PC-9 (cell line): ENCODE results near the gene RSPRY1. TPM values are rescaled to one million over a fixed set of nuclear protein-coding genes. Genes with fewer than 3 reads are reported as not detected.

Experiments
- BruUV-seq: library from RNA; stranded (reverse); fragments of 400-500 nt; replicated peaks from 2 replicates; lab custom pipeline; 2021; lab: Mats Ljungman, UMichigan
- CTCF ChIA-PET: fragments of 300-600 bp; sonication (Branson Sonifier 250); formaldehyde crosslinking; loops from one replicate; lab custom pipeline; 2022; ENCODE audit warnings: antibody characterized with exemption; lab: Charles Lee
- POLR2A ChIA-PET: fragments of 300-600 bp; sonication (Branson Sonifier 250); formaldehyde crosslinking; loops from one replicate; lab custom pipeline; 2022; ENCODE audit warnings: antibody characterized with exemption; ENCODE audit not compliant: unreplicated experiment; lab: Charles Lee
- DNase-seq, 2 experiments: peaks; one replicate each; pipeline versions ENCODE4 v3.0.0 to v3.0.0-alpha.2; 2015 to 2022; ENCODE audit warnings: mixed read lengths in 1 of 2
- H2AFZ ChIP-seq: fragments of 200-600 bp; sonication (generic); 2 replicates; pipeline ENCODE4 v1.8.1; 2017; ENCODE audit warnings: antibody characterized with exemption
- H3F3A ChIP-seq: fragments of 200-600 bp; sonication (generic); 2 replicates; pipeline ENCODE4 v1.8.1; 2017; ENCODE audit warnings: antibody characterized with exemption, mild to moderate bottlenecking, low read depth; ENCODE audit not compliant: insufficient read depth
- H3K27ac ChIP-seq: fragments of 200-600 bp; sonication (generic); 2 replicates; pipeline ENCODE4 v1.6.1; 2016; ENCODE audit warnings: mixed run types
- H3K27me3 ChIP-seq: fragments of 200-600 bp; sonication (generic); 2 replicates; pipeline ENCODE4 v1.6.1; 2016; ENCODE audit warnings: low read depth, mixed run types; ENCODE audit not compliant: insufficient read depth
- H3K36me3 ChIP-seq: fragments of 200-600 bp; sonication (generic); 2 replicates; pipeline ENCODE4 v1.6.1; 2016; ENCODE audit warnings: low read depth, mixed run types
- H3K4me1 ChIP-seq: fragments of 200-600 bp; sonication (generic); replicated peaks from 2 replicates; pipeline ENCODE4 v1.6.1; 2016; ENCODE audit warnings: mixed run types; ENCODE audit not compliant: insufficient read depth
- H3K4me2 ChIP-seq: fragments of 200-600 bp; sonication (generic); 2 replicates; pipeline ENCODE4 v1.6.1; 2017; ENCODE audit warnings: mixed run types
- H3K4me3 ChIP-seq: fragments of 200-600 bp; sonication (generic); 2 replicates; pipeline ENCODE4 v1.6.1; 2016; ENCODE audit warnings: mixed run types
- H3K79me2 ChIP-seq: fragments of 200-600 bp; sonication (generic); 2 replicates; pipeline ENCODE4 v1.6.1; 2017; ENCODE audit warnings: low read depth, mixed run types
- H3K9me2 ChIP-seq: fragments of 200-600 bp; sonication (generic); 2 replicates; pipeline ENCODE4 v1.8.1; 2017; ENCODE audit warnings: mild to moderate bottlenecking; ENCODE audit not compliant: insufficient read depth
- H3K9me3 ChIP-seq: fragments of 200-600 bp; sonication (generic); 2 replicates; pipeline ENCODE4 v1.8.1; 2016; ENCODE audit warnings: low read depth; ENCODE audit not compliant: insufficient read depth
- H4K20me1 ChIP-seq: fragments of 200-600 bp; sonication (generic); 2 replicates; pipeline ENCODE4 v1.8.1; 2017; ENCODE audit not compliant: insufficient read depth
- EZH2 ChIP-seq: fragments of 200-600 bp; sonication (generic); IDR thresholded peaks from 2 replicates; pipeline ENCODE4 v1.8.0; 2017; ENCODE audit warnings: antibody characterized with exemption, low read depth
- intact Hi-C: fragments of 100-400 bp; cut with micrococcal nuclease; formaldehyde crosslinking; loops from one replicate; pipeline ENCODE4 v1.10.0; 2022; ENCODE audit not compliant: unreplicated experiment
- total RNA-seq: library from RNA; stranded (reverse); gene quantifications from 2 replicates; pipeline ENCODE4 v1.2.3, GENCODE V29; 2021
- TF ChIP-seq, protein P1 (sequence below): fragments of 200-600 bp; sonication (generic); conservative IDR thresholded peaks from 2 replicates; pipeline ENCODE4 v1.6.1; 2017; ENCODE audit warnings: mixed run types, antibody characterized with exemption, mild to moderate bottlenecking, moderate library complexity

The RSPRY1 gene
- total RNA-seq, 1 experiment from 2014 or later: 26.3 TPM

GRCh38 chr16:57150682-57151330 lies 35.3 kb upstream of the RSPRY1 start:
- BruUV-seq: no TSS peak
- H3K4me2 ChIP-seq: no peak overlapping the region
- CTCF ChIA-PET: no interaction called here
- POLR2A ChIA-PET: no interaction called here
- no peaks in the 10 kb centered on the region for H3K27me3 ChIP-seq
- no peak for DNase-seq
- no peaks in the 10 kb centered on the region for H3K79me2 ChIP-seq
- H3K36me3 ChIP-seq: peaks cover 16% of the 10 kb centered on the region; the same call in 1 of the 2 replicates
- H3K4me3 ChIP-seq: no peak overlapping the region
- no peaks in the 10 kb centered on the region for H3K9me2 ChIP-seq
- no peak for TF ChIP-seq EZH2
- TF ChIP-seq, protein P1, sequence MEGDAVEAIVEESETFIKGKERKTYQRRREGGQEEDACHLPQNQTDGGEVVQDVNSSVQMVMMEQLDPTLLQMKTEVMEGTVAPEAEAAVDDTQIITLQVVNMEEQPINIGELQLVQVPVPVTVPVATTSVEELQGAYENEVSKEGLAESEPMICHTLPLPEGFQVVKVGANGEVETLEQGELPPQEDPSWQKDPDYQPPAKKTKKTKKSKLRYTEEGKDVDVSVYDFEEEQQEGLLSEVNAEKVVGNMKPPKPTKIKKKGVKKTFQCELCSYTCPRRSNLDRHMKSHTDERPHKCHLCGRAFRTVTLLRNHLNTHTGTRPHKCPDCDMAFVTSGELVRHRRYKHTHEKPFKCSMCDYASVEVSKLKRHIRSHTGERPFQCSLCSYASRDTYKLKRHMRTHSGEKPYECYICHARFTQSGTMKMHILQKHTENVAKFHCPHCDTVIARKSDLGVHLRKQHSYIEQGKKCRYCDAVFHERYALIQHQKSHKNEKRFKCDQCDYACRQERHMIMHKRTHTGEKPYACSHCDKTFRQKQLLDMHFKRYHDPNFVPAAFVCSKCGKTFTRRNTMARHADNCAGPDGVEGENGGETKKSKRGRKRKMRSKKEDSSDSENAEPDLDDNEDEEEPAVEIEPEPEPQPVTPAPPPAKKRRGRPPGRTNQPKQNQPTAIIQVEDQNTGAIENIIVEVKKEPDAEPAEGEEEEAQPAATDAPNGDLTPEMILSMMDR: no peak
- no peak overlapping the region for H2AFZ ChIP-seq
- intact Hi-C loops: no loop called here
- H3K27ac ChIP-seq: no peak overlapping the region
- H4K20me1 ChIP-seq: no peaks in the 10 kb centered on the region
- H3K4me1 ChIP-seq: no peaks in the 10 kb centered on the region
- H3K9me3 ChIP-seq: no peaks in the 10 kb centered on the region
- peaks cover 6% of the 10 kb centered on the region; the same call in 1 of the 2 replicates for H3F3A ChIP-seq

GRCh38 chr16:57151369-57151768 lies 34.8 kb upstream of the RSPRY1 start:
- CTCF ChIA-PET: no interaction called here
- H2AFZ ChIP-seq: no peak overlapping the region
- H4K20me1 ChIP-seq: no peaks in the 10 kb centered on the region
- no peak overlapping the region for H3K4me2 ChIP-seq
- no TSS peak for BruUV-seq
- intact Hi-C loops: no loop called here
- H3K4me3 ChIP-seq: no peak overlapping the region
- H3K27me3 ChIP-seq: no peaks in the 10 kb centered on the region
- H3K79me2 ChIP-seq: no peaks in the 10 kb centered on the region
- DNase-seq: no peak
- H3K4me1 ChIP-seq: no peaks in the 10 kb centered on the region
- no peak for TF ChIP-seq EZH2
- TF ChIP-seq, protein P1: no peak
- H3K27ac ChIP-seq: no peak overlapping the region
- no peaks in the 10 kb centered on the region for H3K9me3 ChIP-seq
- POLR2A ChIA-PET: no interaction called here
- H3F3A ChIP-seq: peaks cover 6% of the 10 kb centered on the region; the same call in 1 of the 2 replicates
- H3K9me2 ChIP-seq: no peaks in the 10 kb centered on the region
- H3K36me3 ChIP-seq: peaks cover 21% of the 10 kb centered on the region; the same call in 1 of the 2 replicates

DNA sequence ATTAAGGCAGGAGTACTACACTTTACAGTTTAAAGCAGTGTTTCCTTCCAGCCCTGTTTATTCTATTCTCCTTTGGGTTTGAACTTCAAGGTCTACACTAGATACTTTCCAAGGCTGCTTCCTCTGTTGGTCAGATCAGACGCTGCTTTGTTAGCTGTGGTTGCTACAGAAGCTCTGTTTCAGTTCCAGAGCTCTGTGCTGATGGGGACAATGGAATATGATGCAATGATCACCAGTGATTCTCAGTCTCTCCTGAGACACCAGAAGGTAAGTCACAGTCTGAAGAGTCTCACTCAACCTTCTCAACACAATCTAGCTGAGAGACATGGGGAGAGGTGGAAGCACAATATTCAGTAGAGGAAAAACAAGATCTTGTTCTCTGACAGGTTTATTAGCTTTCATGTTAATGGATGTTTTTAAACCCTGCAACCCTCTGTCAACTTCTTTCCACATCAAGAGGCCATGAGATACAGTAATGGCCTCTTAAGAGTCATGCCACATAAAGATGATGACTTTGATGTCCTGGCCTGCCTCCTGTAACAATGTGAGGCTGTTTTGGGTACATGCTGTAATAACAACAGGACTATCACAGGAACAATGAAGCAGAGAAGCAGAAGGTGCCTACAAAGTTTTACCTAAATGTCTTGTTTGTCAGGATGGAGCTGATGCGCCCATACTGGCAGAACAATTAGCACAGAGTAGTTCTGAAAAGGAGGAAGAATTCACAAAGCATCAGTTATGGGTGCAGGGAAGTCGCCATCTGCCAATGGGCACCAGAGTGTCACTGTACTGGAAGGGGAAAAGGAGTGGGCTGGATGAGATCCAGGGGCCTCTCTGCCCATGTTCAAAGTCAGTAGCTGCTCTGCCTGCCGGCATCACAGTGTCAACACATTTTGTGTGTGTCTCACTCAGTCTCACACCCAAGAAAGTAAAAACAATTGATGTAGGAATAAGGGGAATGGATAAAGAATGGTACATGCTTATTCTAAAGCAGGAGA lies 33.7 kb upstream of the RSPRY1 start:
- no peak overlapping the region for H2AFZ ChIP-seq
- H3K4me2 ChIP-seq: no peak overlapping the region
- DNase-seq: no peak
- intact Hi-C loops: no loop called here
- H3K27ac ChIP-seq: no peak overlapping the region
- no peaks in the 10 kb centered on the region for H3K9me3 ChIP-seq
- H3K27me3 ChIP-seq: no peaks in the 10 kb centered on the region
- POLR2A ChIA-PET: interaction anchor here (0.6 kb wide), 1 partner anchor 308 kb away, joined by 8 read pairs; no protein-coding TSS in a partner anchor
- peaks cover 26% of the 10 kb centered on the region; the same call in 1 of the 2 replicates for H3K36me3 ChIP-seq
- no peaks in the 10 kb centered on the region for H3K9me2 ChIP-seq
- TF ChIP-seq, protein P1: no peak
- TF ChIP-seq EZH2: no peak
- H4K20me1 ChIP-seq: no peaks in the 10 kb centered on the region
- no peaks in the 10 kb centered on the region for H3K79me2 ChIP-seq
- no peaks in the 10 kb centered on the region for H3K4me1 ChIP-seq
- no peak overlapping the region for H3K4me3 ChIP-seq
- H3F3A ChIP-seq: peaks cover 6% of the 10 kb centered on the region; the same call in 1 of the 2 replicates
- no TSS peak for BruUV-seq
- CTCF ChIA-PET: no interaction called here
